ENCODE results near the gene SIGLEC12. TPM values are rescaled to one million over a fixed set of nuclear protein-coding genes. Genes with fewer than 3 reads are reported as not detected.
"Not testable (repeated sequence)": the region's sequence is repeated elsewhere in the genome, so short reads cannot be mapped to it uniquely, and the experiment has no call there.

SIGLEC12 gene
- total RNA-seq, 2 experiments from 2014 or later: 0.98 to 3.9 TPM

DNA sequence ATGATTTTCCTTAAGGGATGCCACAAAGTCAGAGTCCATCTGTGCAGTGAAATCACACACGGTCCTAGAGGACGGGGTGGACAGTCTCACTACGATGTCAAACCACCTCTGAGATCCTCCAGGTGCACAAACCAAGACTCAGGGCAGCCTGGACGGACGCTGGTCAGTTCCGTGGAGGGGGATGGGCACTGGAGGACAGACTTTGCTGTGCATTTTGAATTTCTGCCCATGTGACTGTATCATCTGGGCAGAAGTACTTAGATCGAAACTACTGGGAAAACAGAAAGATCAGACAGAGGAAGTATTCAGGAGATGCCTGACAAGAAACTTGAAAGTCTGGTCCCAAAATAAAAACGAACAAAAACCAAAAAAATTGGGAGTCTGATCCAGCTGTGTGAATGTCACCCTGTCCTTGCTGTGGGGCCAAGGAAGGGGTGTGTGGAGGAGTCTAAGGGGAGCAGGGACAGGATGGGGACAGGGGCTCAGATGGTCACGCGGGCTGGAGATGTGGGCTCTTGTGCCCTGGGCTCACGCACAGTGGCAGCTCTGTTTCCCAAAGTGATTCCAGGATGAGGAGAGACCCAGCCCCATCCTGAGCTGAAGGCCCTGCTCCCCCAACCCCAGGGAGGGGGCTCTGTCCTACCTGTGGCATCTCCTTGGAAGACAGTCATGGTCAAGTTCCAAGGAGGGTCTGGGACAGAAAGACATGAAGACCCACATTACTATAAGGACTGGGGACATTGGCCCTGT is 44.9 kb downstream of the SIGLEC12 start:
- ATAC-seq (no peak), DNase-seq (peak; percentile 37)
- Mint-ChIP-seq H3K9me3 (ENCODE audit: low read depth) (no peaks in the 10 kb centered on the region), H3K27ac (no peak overlapping the region), H3K27me3 (peaks cover 10% of the 10 kb centered on the region), H3K4me3 (no peak overlapping the region), H3K4me1 (peaks cover 8% of the 10 kb centered on the region), H3K36me3 (no peaks in the 10 kb centered on the region)
- CTCF ChIA-PET: no interaction called here

- CTCF ChIA-PET: interaction anchor here (1.3 kb wide), 1 partner anchor 206 kb away, joined by 3 read pairs; no protein-coding TSS in a partner anchor
- Mint-ChIP-seq H3K27me3 (peaks cover 11% of the 10 kb centered on the region), H3K4me1 (peaks cover 31% of the 10 kb centered on the region), H3K36me3 (peaks cover 17% of the 10 kb centered on the region), H3K27ac (no peak overlapping the region), H3K9me3 (ENCODE audit: low read depth) (peaks cover 9% of the 10 kb centered on the region), H3K4me3 (no peak overlapping the region)
- no peak for ATAC-seq
- DNase-seq: peak; percentile 35
These were observed 50.8 kb downstream of the SIGLEC12 start for GRCh38 chr19:51450730-51451307.

DNA sequence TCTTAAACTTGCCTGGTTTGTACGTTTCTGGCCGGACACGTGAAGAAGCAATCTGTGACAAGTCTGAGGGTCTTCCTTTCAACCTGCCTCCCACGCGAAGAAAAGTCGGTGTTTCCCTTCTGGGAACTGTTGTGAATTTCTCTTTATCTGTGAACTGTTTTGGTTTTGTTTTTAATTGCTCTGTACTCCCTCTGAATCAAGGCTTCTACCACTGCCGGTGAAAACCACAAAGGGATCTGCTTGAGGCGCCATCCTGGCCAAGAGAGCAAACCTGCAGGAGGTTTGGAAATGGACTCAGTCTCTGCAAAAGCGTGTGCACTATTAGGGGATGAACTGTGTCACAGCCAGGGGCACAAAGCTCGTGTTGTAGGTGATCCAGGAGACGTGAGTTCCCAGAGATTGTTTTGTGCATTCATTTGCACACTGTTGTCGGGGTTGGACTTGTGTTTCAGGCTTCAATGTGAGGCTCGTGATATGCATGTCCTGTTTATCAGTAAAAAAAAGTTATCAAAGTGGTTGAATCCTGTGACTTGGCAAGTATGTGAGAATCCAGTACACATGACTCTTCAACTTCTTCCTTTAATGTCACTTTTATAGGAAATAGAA is 53.1 kb downstream of the SIGLEC12 start:
- peaks cover 21% of the 10 kb centered on the region for H3K36me3 Mint-ChIP-seq

GRCh38 chr19:51448011-51448410 is 53.6 kb downstream of the SIGLEC12 start:
- H3K27ac Mint-ChIP-seq: peak overlapping the region; percentile 67
- H3K27me3 Mint-ChIP-seq: peaks cover 19% of the 10 kb centered on the region
- peak overlapping the region; percentile 44 for H3K4me3 Mint-ChIP-seq
- H3K36me3 Mint-ChIP-seq: peaks cover 21% of the 10 kb centered on the region
- DNase-seq (no peak), ATAC-seq (peak; percentile 24)
- CTCF ChIA-PET: interaction anchor here (1.6 to 2.5 kb wide), 2 partner anchors 9 to 209 kb away, joined by 4 to 11 read pairs; no protein-coding TSS in a partner anchor
- peaks cover 9% of the 10 kb centered on the region for H3K9me3 Mint-ChIP-seq (ENCODE audit: low read depth)
- H3K4me1 Mint-ChIP-seq: peaks cover 35% of the 10 kb centered on the region

More for the DNA sequence above, 53.1 kb downstream of the SIGLEC12 start:
- H3K9me3 Mint-ChIP-seq (ENCODE audit: low read depth): peaks cover 9% of the 10 kb centered on the region
- H3K4me3 Mint-ChIP-seq: peak overlapping the region; percentile 44
- ATAC-seq (peak; percentile 83), DNase-seq (peak; percentile 70)
- H3K4me1 Mint-ChIP-seq: peaks cover 33% of the 10 kb centered on the region
- H3K27ac Mint-ChIP-seq: peak overlapping the region; percentile 67
- CTCF ChIA-PET: interaction anchor here (0.7 to 2.5 kb wide), 3 partner anchors 10 to 208 kb away, joined by 3 to 11 read pairs (median 4); no protein-coding TSS in a partner anchor
- peaks cover 19% of the 10 kb centered on the region for H3K27me3 Mint-ChIP-seq

GRCh38 chr19:51447510-51447909 is 54.1 kb downstream of the SIGLEC12 start:
- ATAC-seq; H3K4me3 Mint-ChIP-seq; DNase-seq; H3K9me3 Mint-ChIP-seq (ENCODE audit: low read depth); H3K27ac Mint-ChIP-seq: not testable (repeated sequence)
- CTCF ChIA-PET: interaction anchor here (2.5 kb wide), 1 partner anchor 9 kb away, joined by 11 read pairs; no protein-coding TSS in a partner anchor
- Mint-ChIP-seq H3K27me3 (peaks cover 20% of the 10 kb centered on the region), H3K4me1 (peaks cover 38% of the 10 kb centered on the region), H3K36me3 (peaks cover 21% of the 10 kb centered on the region)

GRCh38 chr19:51441410-51442390 is 59.9 kb downstream of the SIGLEC12 start:
- ATAC-seq: peak; percentile 91
- peak overlapping the region; percentile 82 for H3K27ac Mint-ChIP-seq
- CTCF ChIA-PET: interaction anchor here (0.8 to 9.7 kb wide), 17 partner anchors 20 to 280 kb away, joined by 3 to 108 read pairs (median 5); partner anchors contain the start of genes ETFB, NKG7, SIGLEC10 and VSIG10L

More at GRCh38 chr19:51441410-51442390, 59.9 kb downstream of the SIGLEC12 start:
- DNase-seq: peak; percentile 99
- Mint-ChIP-seq H3K36me3 (peaks cover 4% of the 10 kb centered on the region), H3K27me3 (peaks cover 31% of the 10 kb centered on the region), H3K4me1 (peaks cover 39% of the 10 kb centered on the region), H3K4me3 (peak overlapping the region; percentile 68), H3K9me3 (ENCODE audit: low read depth) (peaks cover under 1% of the 10 kb centered on the region)

Other genes with a start within 250 kb of the SIGLEC12 start
- under 1 TPM; 0.18 to 0.23 TPM for gene IGLON5, start 190.2 kb downstream of the SIGLEC12 start, total RNA-seq
- 1 to 10 TPM; 1.8 to 2.2 TPM for gene VSIG10L, start 159.7 kb downstream of the SIGLEC12 start, total RNA-seq
- gene ETFB, start 135.4 kb downstream of the SIGLEC12 start, total RNA-seq: 100 to 1,000 TPM; 121 to 123 TPM
- 10 to 100 TPM; 19.1 to 27.8 TPM for gene CLDND2, start 132.8 kb downstream of the SIGLEC12 start, total RNA-seq
- 1,000 to 10,000 TPM in 1 of 2 experiments, 100 to 1,000 TPM in 1; 852 to 1,014 TPM for gene NKG7, start 129.1 kb downstream of the SIGLEC12 start, total RNA-seq
- under 1 TPM in 1 of 2 experiments, not detected in 1; 0.23 TPM for gene LIM2, start 113.8 kb downstream of the SIGLEC12 start, total RNA-seq
- not detected for gene C19orf84, start 111.2 kb downstream of the SIGLEC12 start, total RNA-seq
- gene SIGLEC10, start 84.2 kb downstream of the SIGLEC12 start, total RNA-seq: 1 to 10 TPM; 1.4 to 2.1 TPM
- gene SIGLEC8, start 43.3 kb downstream of the SIGLEC12 start, total RNA-seq: not detected
- gene CEACAM18, start 23.3 kb downstream of the SIGLEC12 start, total RNA-seq: not detected
- gene SIGLEC6, start 29.9 kb upstream of the SIGLEC12 start, total RNA-seq: not detected
- gene ZNF175, start 69.5 kb upstream of the SIGLEC12 start, total RNA-seq: 10 to 100 TPM in 1 of 2 experiments, 1 to 10 TPM in 1; 8.3 to 10.1 TPM
- not detected for gene SIGLEC5, start 128.6 kb upstream of the SIGLEC12 start, total RNA-seq
- gene SIGLEC14, start 145.0 kb upstream of the SIGLEC12 start, total RNA-seq: under 1 TPM in 1 of 2 experiments, not detected in 1; 0.91 TPM
- 1 to 10 TPM; 2.3 to 2.6 TPM for gene SPACA6, start 191.5 kb upstream of the SIGLEC12 start, total RNA-seq
- gene HAS1, start 222.2 kb upstream of the SIGLEC12 start, total RNA-seq: not detected